BLaER1 (cell line): Measurements from ENCODE around the gene LRRC47.
A peak's percentile ranks its signal among the peaks of the same experiment; 100 is the strongest.

Experiments
- H3K27ac ChIP-seq: shearing (Covaris generic); formaldehyde crosslinking; 2 replicates; pipeline ENCODE4 v1.8.1; 2022
- H3K27me3 ChIP-seq: shearing (Covaris generic); formaldehyde crosslinking; 2 replicates; pipeline ENCODE4 v1.8.1; 2022
- H3K36me3 ChIP-seq: shearing (Covaris generic); formaldehyde crosslinking; 2 replicates; pipeline ENCODE4 v1.8.1; 2022
- H3K4me1 ChIP-seq: shearing (Covaris generic); formaldehyde crosslinking; 2 replicates; pipeline ENCODE4 v1.8.1; 2022
- H3K4me2 ChIP-seq: shearing (Covaris generic); formaldehyde crosslinking; 2 replicates; pipeline ENCODE4 v1.8.1; 2022
- H3K4me3 ChIP-seq: shearing (Covaris generic); formaldehyde crosslinking; 2 replicates; pipeline ENCODE4 v1.8.1; 2022
- H3K9ac ChIP-seq: shearing (Covaris generic); formaldehyde crosslinking; 2 replicates; pipeline ENCODE4 v1.8.1; 2022
- H3K9me3 ChIP-seq: shearing (Covaris generic); formaldehyde crosslinking; 2 replicates; pipeline ENCODE4 v1.8.1; 2022
- H4K20me1 ChIP-seq: shearing (Covaris generic); formaldehyde crosslinking; 2 replicates; pipeline ENCODE4 v1.8.1; 2022
- Cebpa-rat ChIP-seq: shearing (Covaris generic); IDR thresholded peaks from 2 replicates; pipeline ENCODE4 v1.8.1; 2022

LRRC47 gene

GRCh38 chr1:3796215-3797061 lies at the start of gene LRRC47:
Gene LRRC47, minus strand, starts transcription at chr1:3796498. Its CDS starts 22 bp downstream, at chr1:3796476.
- peak within 1 kb of the TSS; percentile 92 for H3K9ac ChIP-seq
- H3K4me2 ChIP-seq = peak within 1 kb of the TSS; percentile 88
- no peak for TF ChIP-seq Cebpa-rat
- peaks cover 48% of the 10 kb centered on the region for H4K20me1 ChIP-seq
- peaks cover 32% of the 10 kb centered on the region for H3K36me3 ChIP-seq
- H3K9me3 ChIP-seq = no peaks in the 10 kb centered on the region
- H3K4me1 ChIP-seq = peaks cover 32% of the 10 kb centered on the region
- peak within 1 kb of the TSS; percentile 82 for H3K27ac ChIP-seq
- no peaks in the 10 kb centered on the region for H3K27me3 ChIP-seq
- peak within 1 kb of the TSS; percentile 99 for H3K4me3 ChIP-seq

GRCh38 chr1:3842912-3843311 lies 46.6 kb upstream of the LRRC47 start:
- Histone ChIP-seq H4K20me1 (no peaks in the 10 kb centered on the region), H3K9ac (no peak overlapping the region), H3K36me3 (peaks cover 63% of the 10 kb centered on the region), H3K4me1 (peaks cover 31% of the 10 kb centered on the region), H3K9me3 (peaks cover 8% of the 10 kb centered on the region), H3K27me3 (no peaks in the 10 kb centered on the region), H3K4me2 (no peak overlapping the region), H3K4me3 (no peak overlapping the region), H3K27ac (no peak overlapping the region)
- TF ChIP-seq Cebpa-rat = no peak

DNA sequence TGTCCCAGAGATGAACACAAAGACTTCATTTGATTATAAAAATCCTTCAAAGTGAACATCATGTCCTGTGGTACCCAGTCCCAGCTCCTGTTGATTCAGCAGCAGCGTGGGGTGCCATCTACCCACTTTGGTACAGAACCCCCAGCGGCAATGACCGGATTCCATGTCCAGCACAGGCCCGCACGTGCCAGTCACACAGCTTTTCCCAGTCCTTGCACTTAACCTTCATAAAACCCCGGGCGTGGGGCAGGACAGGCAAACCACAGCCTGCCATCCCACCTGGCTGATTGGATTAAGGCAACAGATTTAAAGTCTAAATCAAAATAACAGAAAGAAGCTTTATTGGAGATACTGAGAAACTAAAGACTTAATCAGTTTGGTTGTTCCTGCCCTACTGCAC lies 45.2 kb upstream of the LRRC47 start:
- peaks cover 63% of the 10 kb centered on the region for H3K36me3 ChIP-seq
- H3K4me3 ChIP-seq = no peak overlapping the region
- no peak overlapping the region for H3K9ac ChIP-seq
- H3K9me3 ChIP-seq = peaks cover 20% of the 10 kb centered on the region
- peak overlapping the region; percentile 52 for H3K4me2 ChIP-seq
- H3K27ac ChIP-seq = no peak overlapping the region
- H4K20me1 ChIP-seq = no peaks in the 10 kb centered on the region
- TF ChIP-seq Cebpa-rat = no peak
- H3K4me1 ChIP-seq = peaks cover 31% of the 10 kb centered on the region
- H3K27me3 ChIP-seq = no peaks in the 10 kb centered on the region

GRCh38 chr1:3838788-3839187 lies 42.5 kb upstream of the LRRC47 start:
- peak overlapping the region; percentile 72; the same call in 1 of the 2 replicates for H3K4me2 ChIP-seq
- no peak for TF ChIP-seq Cebpa-rat

DNA sequence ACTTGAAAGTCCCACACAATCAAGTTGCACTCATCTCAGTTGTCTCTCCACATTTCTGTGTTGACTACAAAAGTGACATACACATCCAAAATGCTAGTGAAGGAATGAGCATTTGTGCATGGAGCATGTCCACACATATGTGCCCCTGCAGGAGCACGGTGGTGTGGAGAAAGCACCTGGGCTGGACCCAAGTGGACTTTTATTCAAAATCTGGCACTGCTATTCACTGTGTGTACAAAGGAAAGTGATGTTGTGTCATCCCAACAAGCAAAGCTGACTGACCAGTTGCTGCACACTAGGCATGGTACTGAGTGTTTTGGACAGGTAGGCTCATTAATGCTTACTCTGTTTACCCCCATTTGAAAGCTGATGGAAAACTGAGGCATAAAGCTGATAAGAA lies 41.4 kb upstream of the LRRC47 start:
- Histone ChIP-seq H3K36me3 (peaks cover 73% of the 10 kb centered on the region), H3K9ac (no peak overlapping the region)

More at GRCh38 chr1:3838788-3839187, 42.5 kb upstream of the LRRC47 start:
- no peaks in the 10 kb centered on the region for H3K27me3 ChIP-seq
- peaks cover 72% of the 10 kb centered on the region for H3K36me3 ChIP-seq
- H3K9me3 ChIP-seq = peaks cover 20% of the 10 kb centered on the region
- peaks cover 31% of the 10 kb centered on the region for H3K4me1 ChIP-seq
- H4K20me1 ChIP-seq = no peaks in the 10 kb centered on the region
- no peak overlapping the region for H3K4me3 ChIP-seq
- H3K27ac ChIP-seq = 0 out of 2 replicates have a peak overlapping the region, but pooled peaks have one; percentile 77
- H3K9ac ChIP-seq = no peak overlapping the region

GRCh38 chr1:3837200-3837599 lies 40.9 kb upstream of the LRRC47 start:
- Histone ChIP-seq H3K9ac (no peak overlapping the region), H3K4me1 (peaks cover 31% of the 10 kb centered on the region), H3K27ac (no peak overlapping the region), H3K9me3 (peaks cover 20% of the 10 kb centered on the region), H3K4me3 (no peak overlapping the region), H3K4me2 (no peak overlapping the region), H3K27me3 (no peaks in the 10 kb centered on the region), H4K20me1 (no peaks in the 10 kb centered on the region), H3K36me3 (peaks cover 73% of the 10 kb centered on the region)
- no peak for TF ChIP-seq Cebpa-rat

More for the DNA sequence above, 41.4 kb upstream of the LRRC47 start:
- no peak for TF ChIP-seq Cebpa-rat
- H3K27ac ChIP-seq = no peak overlapping the region
- H3K9me3 ChIP-seq = peaks cover 20% of the 10 kb centered on the region
- no peak overlapping the region for H3K4me2 ChIP-seq
- H3K4me1 ChIP-seq = peaks cover 31% of the 10 kb centered on the region
- no peak overlapping the region for H3K4me3 ChIP-seq
- no peaks in the 10 kb centered on the region for H4K20me1 ChIP-seq
- no peaks in the 10 kb centered on the region for H3K27me3 ChIP-seq

DNA sequence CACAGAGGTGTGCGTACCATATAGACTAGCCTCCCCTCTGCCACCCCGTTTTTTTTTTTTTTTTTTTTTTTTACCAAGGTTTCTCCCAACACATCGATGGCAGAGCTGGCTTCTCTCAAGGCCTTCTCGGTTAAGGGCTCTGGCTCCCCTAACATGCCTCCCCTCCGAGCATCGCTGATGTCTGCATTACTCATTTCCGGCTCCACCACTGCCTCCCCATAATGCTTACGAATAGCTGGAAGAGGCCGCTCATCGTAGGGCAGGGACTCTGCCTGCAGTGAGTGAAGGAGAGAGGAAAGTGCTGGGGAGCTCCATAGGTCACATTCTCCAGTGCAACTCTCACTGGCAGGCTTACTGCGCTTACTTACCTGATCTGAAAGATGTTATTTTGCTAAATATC lies 40.1 kb upstream of the LRRC47 start:
- Histone ChIP-seq H3K36me3 (peaks cover 73% of the 10 kb centered on the region), H3K4me2 (no peak overlapping the region), H3K27ac (no peak overlapping the region)

GRCh38 chr1:3834701-3835100 lies 38.4 kb upstream of the LRRC47 start:
- peaks cover 88% of the 10 kb centered on the region for H3K36me3 ChIP-seq
- no peak for TF ChIP-seq Cebpa-rat
- H3K4me2 ChIP-seq = no peak overlapping the region
- H3K27me3 ChIP-seq = no peaks in the 10 kb centered on the region
- no peak overlapping the region for H3K4me3 ChIP-seq
- H3K9me3 ChIP-seq = peaks cover 20% of the 10 kb centered on the region
- no peak overlapping the region for H3K27ac ChIP-seq
- no peaks in the 10 kb centered on the region for H4K20me1 ChIP-seq
- H3K4me1 ChIP-seq = peaks cover 10% of the 10 kb centered on the region
- H3K9ac ChIP-seq = no peak overlapping the region

More for the DNA sequence above, 40.1 kb upstream of the LRRC47 start:
- H3K9me3 ChIP-seq = peaks cover 20% of the 10 kb centered on the region
- H3K4me3 ChIP-seq = no peak overlapping the region
- peaks cover 28% of the 10 kb centered on the region for H3K4me1 ChIP-seq
- no peak for TF ChIP-seq Cebpa-rat
- no peaks in the 10 kb centered on the region for H3K27me3 ChIP-seq
- no peaks in the 10 kb centered on the region for H4K20me1 ChIP-seq
- H3K9ac ChIP-seq = no peak overlapping the region

GRCh38 chr1:3831689-3832088 lies 35.4 kb upstream of the LRRC47 start:
- no peak overlapping the region for H3K4me3 ChIP-seq
- H3K27ac ChIP-seq = no peak overlapping the region
- no peaks in the 10 kb centered on the region for H3K27me3 ChIP-seq
- H3K4me2 ChIP-seq = no peak overlapping the region
- H3K36me3 ChIP-seq = peaks cover 93% of the 10 kb centered on the region
- no peaks in the 10 kb centered on the region for H3K4me1 ChIP-seq
- H4K20me1 ChIP-seq = no peaks in the 10 kb centered on the region
- TF ChIP-seq Cebpa-rat = no peak
- no peak overlapping the region for H3K9ac ChIP-seq
- H3K9me3 ChIP-seq = no peaks in the 10 kb centered on the region; the same call in 1 of the 2 replicates

DNA sequence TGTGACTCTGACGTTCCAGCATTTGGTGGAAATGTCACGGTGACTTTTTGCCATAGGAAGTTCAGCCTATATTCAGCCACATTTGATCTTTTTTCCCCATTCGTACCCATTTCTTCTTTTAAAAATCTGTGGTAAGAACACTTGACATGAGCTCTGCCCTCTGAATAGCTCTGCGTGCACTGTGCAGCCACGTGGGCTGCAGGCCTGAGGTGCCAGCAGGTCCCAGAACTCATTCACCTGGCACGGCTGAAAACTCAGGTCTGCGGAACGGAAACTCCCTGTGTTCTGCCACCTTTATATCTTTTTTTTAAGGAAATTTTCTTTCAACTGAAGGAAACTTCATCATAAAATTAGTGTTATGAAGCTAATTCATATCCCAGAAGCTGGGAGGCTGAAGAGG lies 32.1 kb upstream of the LRRC47 start:
- no peak for TF ChIP-seq Cebpa-rat
- H3K4me3 ChIP-seq = no peak overlapping the region
- no peaks in the 10 kb centered on the region for H3K27me3 ChIP-seq
- H3K4me2 ChIP-seq = no peak overlapping the region
- H3K9ac ChIP-seq = no peak overlapping the region
- H3K4me1 ChIP-seq = peaks cover 15% of the 10 kb centered on the region
- no peak overlapping the region for H3K27ac ChIP-seq
- H3K9me3 ChIP-seq = no peaks in the 10 kb centered on the region
- no peaks in the 10 kb centered on the region for H4K20me1 ChIP-seq
- peaks cover 93% of the 10 kb centered on the region for H3K36me3 ChIP-seq
